Left lobe of liver (tissue), 2 donors: ENCODE measurements around the gene ADAMTS8. TPM values are rescaled to one million over a fixed set of nuclear protein-coding genes. Genes with fewer than 3 reads are reported as not detected.
A peak's percentile ranks its signal among the peaks of the same experiment; 100 is the strongest.

Experiments
- ATAC-seq: fragments of 200-7000 bp; cut with Tn5 transposase; one replicate; pipeline ENCODE4 v1.9.1; 2020; ENCODE audit warnings: mild to moderate bottlenecking, moderate library complexity
- DNase-seq: peaks from one replicate; pipeline ENCODE4 v3.0.0-alpha.2; 2020; ENCODE audit warnings: low spot score
- total RNA-seq: library from RNA; stranded (reverse); gene quantifications from one replicate; pipeline ENCODE4 v1.2.1, GENCODE V29; 2021
- donor health status: DM: no; HTN: no; CAD: no; lungs with moderate emphysema.
- donor health status: DM: no; HTN: yes; CAD: no.

The ADAMTS8 gene
- total RNA-seq, 1 donor from 2014 or later, result 0.15 TPM

- ATAC-seq, result no peak
- DNase-seq, result no peak
These were observed 33.9 kb upstream of the ADAMTS8 start for GRCh38 chr11:130462101-130462885.

GRCh38 chr11:130459521-130459920 lies 31.1 kb upstream of the ADAMTS8 start:
- DNase-seq, result no peak
- no peak for ATAC-seq

GRCh38 chr11:130458410-130458729 lies 30.0 kb upstream of the ADAMTS8 start:
- ATAC-seq, result no peak
- no peak for DNase-seq

GRCh38 chr11:130457623-130458409 lies 29.4 kb upstream of the ADAMTS8 start:
- DNase-seq (no peak), ATAC-seq (no peak)

GRCh38 chr11:130456286-130456685 lies 27.9 kb upstream of the ADAMTS8 start:
- no peak for ATAC-seq

GRCh38 chr11:130455483-130456127 lies 27.2 kb upstream of the ADAMTS8 start:
- ATAC-seq (no peak), DNase-seq (no peak)

More at GRCh38 chr11:130456286-130456685, 27.9 kb upstream of the ADAMTS8 start:
- no peak for DNase-seq

GRCh38 chr11:130454491-130455252 lies 26.3 kb upstream of the ADAMTS8 start:
- no peak for DNase-seq
- ATAC-seq, result no peak

- DNase-seq (no peak), ATAC-seq (no peak)
These were observed 24.5 kb upstream of the ADAMTS8 start for GRCh38 chr11:130452940-130453339.

- no peak for ATAC-seq
- DNase-seq, result no peak
These were observed 23.8 kb upstream of the ADAMTS8 start for GRCh38 chr11:130452176-130452575.

GRCh38 chr11:130451231-130452019 lies 23.0 kb upstream of the ADAMTS8 start:
- no peak for DNase-seq
- ATAC-seq, result no peak

GRCh38 chr11:130449996-130450769 lies 21.8 kb upstream of the ADAMTS8 start:
- ATAC-seq, result peak; percentile 12
- DNase-seq, result no peak

GRCh38 chr11:130449310-130449990 lies 21.0 kb upstream of the ADAMTS8 start:
- ATAC-seq, result no peak
- no peak for DNase-seq

GRCh38 chr11:130448416-130449309 lies 20.3 kb upstream of the ADAMTS8 start, which contains the start of gene ADAMTS15:
TSS of gene ADAMTS15 (plus strand) at chr11:130448645. CDS start at chr11:130448974, 329 bp downstream.
- ATAC-seq, result peak; percentile 85
- DNase-seq, result no peak

- no peak for ATAC-seq
These were observed 19.6 kb upstream of the ADAMTS8 start for GRCh38 chr11:130448039-130448415.

GRCh38 chr11:130445788-130446187 lies 17.4 kb upstream of the ADAMTS8 start:
- DNase-seq, result no peak
- ATAC-seq, result no peak

More at GRCh38 chr11:130448039-130448415, 19.6 kb upstream of the ADAMTS8 start:
- no peak for DNase-seq

- ATAC-seq (no peak), DNase-seq (no peak)
These were observed 14.3 kb upstream of the ADAMTS8 start for GRCh38 chr11:130442737-130443136.

- no peak for ATAC-seq
- DNase-seq, result no peak
These were observed 13.3 kb upstream of the ADAMTS8 start for GRCh38 chr11:130441719-130442118.

GRCh38 chr11:130439876-130440275 lies 11.5 kb upstream of the ADAMTS8 start:
- ATAC-seq, result no peak
- DNase-seq, result no peak
